H9 (cell line): Measurements from ENCODE around the gene SMC3. TPM values are rescaled to one million over a fixed set of nuclear protein-coding genes. Genes with fewer than 3 reads are reported as not detected.

Source experiments
- DNase-seq: peaks from one replicate; pipeline ENCODE4 v3.0.0-alpha.2; 2017
- H2AFZ ChIP-seq: one replicate; pipeline ENCODE4 v1.6.1; 2013; ENCODE audit warnings: mild to moderate bottlenecking, low read length, control low read depth, moderate library complexity
- H2AK5ac ChIP-seq: 2 replicates; pipeline ENCODE4 v1.6.1; 2013; ENCODE audit warnings: low read length, control low read depth, mixed read lengths; ENCODE audit not compliant: insufficient read length
- H2BK120ac ChIP-seq: one replicate; pipeline ENCODE4 v1.6.1; 2013; ENCODE audit warnings: low read depth, mild to moderate bottlenecking, low read length, control low read depth, inconsistent platforms; ENCODE audit not compliant: poor library complexity, severe bottlenecking
- H2BK12ac ChIP-seq: 2 replicates; pipeline ENCODE4 v1.6.1; 2013; ENCODE audit warnings: low read length, control low read depth, mixed read lengths, low read depth; ENCODE audit not compliant: insufficient read length
- H2BK15ac ChIP-seq: 2 replicates; pipeline ENCODE4 v1.6.1; 2013; ENCODE audit warnings: low read depth, low read length, control low read depth
- H2BK20ac ChIP-seq: one replicate; pipeline ENCODE4 v1.6.1; 2013; ENCODE audit warnings: low read depth, mild to moderate bottlenecking, low read length, control low read depth, inconsistent platforms; ENCODE audit not compliant: poor library complexity, severe bottlenecking
- H2BK5ac ChIP-seq: 2 replicates; pipeline ENCODE4 v1.6.1; 2013; ENCODE audit warnings: low read length, control low read depth, mixed read lengths; ENCODE audit not compliant: insufficient read length
- H3K14ac ChIP-seq: 2 replicates; pipeline ENCODE4 v1.6.1; 2013; ENCODE audit warnings: low read length, control low read depth; ENCODE audit not compliant: insufficient read depth
- H3K18ac ChIP-seq: 2 replicates; pipeline ENCODE4 v1.6.1; 2013; ENCODE audit warnings: low read depth, mild to moderate bottlenecking, mixed read lengths, low read length, control low read depth; ENCODE audit not compliant: insufficient read length
- H3K23ac ChIP-seq: 2 replicates; pipeline ENCODE4 v1.6.1; 2013; ENCODE audit warnings: low read length, control low read depth, mixed read lengths, low read depth; ENCODE audit not compliant: insufficient read length
- H3K23me2 ChIP-seq: 2 replicates; pipeline ENCODE4 v1.6.1; 2013; ENCODE audit warnings: low read depth, mild to moderate bottlenecking, mixed read lengths, low read length, control low read depth; ENCODE audit not compliant: insufficient read length, poor library complexity, severe bottlenecking
- H3K27ac ChIP-seq: 2 replicates; pipeline ENCODE4 v1.5.1; 2013; ENCODE audit warnings: low read length, control low read depth, mixed read lengths, low read depth; ENCODE audit not compliant: insufficient read length
- H3K27me3 ChIP-seq: 2 replicates; pipeline ENCODE4 v1.6.1; 2013; ENCODE audit warnings: low read length, control low read depth, inconsistent platforms; ENCODE audit not compliant: insufficient read depth
- H3K4ac ChIP-seq: 2 replicates; pipeline ENCODE4 v1.6.1; 2013; ENCODE audit warnings: low read depth, mild to moderate bottlenecking, control low read depth, inconsistent platforms, low read length, moderate library complexity
- H3K4me1 ChIP-seq: 2 replicates; pipeline ENCODE4 v1.6.1; 2013; ENCODE audit warnings: low read length, control low read depth, inconsistent platforms; ENCODE audit not compliant: insufficient read depth
- H3K4me2 ChIP-seq: 2 replicates; pipeline ENCODE4 v1.6.1; 2013; ENCODE audit warnings: low read length, control low read depth, mixed read lengths; ENCODE audit not compliant: insufficient read length, insufficient read depth
- H3K56ac ChIP-seq: 2 replicates; pipeline ENCODE4 v1.6.1; 2013; ENCODE audit warnings: low read depth, mild to moderate bottlenecking, mixed read lengths, low read length, control low read depth; ENCODE audit not compliant: insufficient read length
- H3K79me1 ChIP-seq: 2 replicates; pipeline ENCODE4 v1.6.1; 2013; ENCODE audit warnings: low read depth, mild to moderate bottlenecking, moderate library complexity, low read length, control low read depth, inconsistent platforms; ENCODE audit not compliant: insufficient read depth, poor library complexity, severe bottlenecking
- H3K79me2 ChIP-seq: 2 replicates; pipeline ENCODE4 v1.6.1; 2013; ENCODE audit warnings: low read length, control low read depth, inconsistent platforms; ENCODE audit not compliant: insufficient read depth
- H3K9ac ChIP-seq: 2 replicates; pipeline ENCODE4 v1.6.1; 2013; ENCODE audit warnings: low read length, control low read depth, mixed read lengths; ENCODE audit not compliant: insufficient read length; ENCODE audit errors: extremely low read depth
- H3K9me3 ChIP-seq: one replicate; pipeline ENCODE4 v1.6.1; 2013; ENCODE audit warnings: low read depth, low read length, inconsistent platforms; ENCODE audit not compliant: control insufficient read depth
- H3T11ph ChIP-seq: one replicate; pipeline ENCODE4 v1.6.1; 2013; ENCODE audit warnings: mild to moderate bottlenecking, low read length, control low read depth, inconsistent platforms
- H4K20me1 ChIP-seq: one replicate; pipeline ENCODE4 v1.6.1; 2013; ENCODE audit not compliant: control insufficient read depth, insufficient read length, insufficient read depth
- H4K5ac ChIP-seq: 2 replicates; pipeline ENCODE4 v1.6.1; 2013; ENCODE audit warnings: low read depth, mild to moderate bottlenecking, mixed read lengths, low read length, control low read depth; ENCODE audit not compliant: insufficient read length
- H4K8ac ChIP-seq: replicated peaks from 2 replicates; pipeline ENCODE4 v1.6.1; 2013; ENCODE audit warnings: low read length, control low read depth, mixed read lengths, low read depth; ENCODE audit not compliant: insufficient read length
- H4K91ac ChIP-seq: 2 replicates; pipeline ENCODE4 v1.6.1; 2013; ENCODE audit warnings: low read depth, mild to moderate bottlenecking, moderate library complexity, mixed read lengths, low read length, control low read depth; ENCODE audit not compliant: insufficient read length
- H3K27ac Mint-ChIP-seq, 3 experiments: 2 replicates in 2 of 3; 3 replicates in 1 of 3; pipeline ENCODE4 v1.8.0; 2020 to 2021; ENCODE audit warnings: mixed read lengths in 3 of 3, mild to moderate bottlenecking in 1 of 3, moderate library complexity in 1 of 3
- H3K27me3 Mint-ChIP-seq: 2 replicates; pipeline ENCODE4 v1.8.0; 2021; ENCODE audit warnings: low read depth, mild to moderate bottlenecking, moderate library complexity, mixed read lengths
- H3K36me3 Mint-ChIP-seq, 3 experiments: 2 replicates in 2 of 3; 3 replicates in 1 of 3; pipeline ENCODE4 v1.8.0; 2020 to 2021; ENCODE audit warnings: low read depth in 3 of 3, mixed read lengths in 3 of 3; ENCODE audit not compliant: insufficient read depth in 1 of 3
- H3K4me1 Mint-ChIP-seq, 2 experiments: 2 replicates each; pipeline ENCODE4 v1.8.0; 2020; ENCODE audit warnings: mixed read lengths in 2 of 2
- H3K4me3 Mint-ChIP-seq, 2 experiments: 2 replicates in 1 of 2; 3 replicates in 1 of 2; pipeline ENCODE4 v1.8.0; 2020 to 2021; ENCODE audit warnings: mild to moderate bottlenecking in 2 of 2, mixed read lengths in 2 of 2, moderate library complexity in 1 of 2
- H3K9me3 Mint-ChIP-seq, 2 experiments: 2 replicates in 1 of 2; 3 replicates in 1 of 2; pipeline ENCODE4 v1.8.0; 2020; ENCODE audit warnings: mild to moderate bottlenecking in 2 of 2, mixed read lengths in 2 of 2, moderate library complexity in 1 of 2
- WGBS: extraction: QIAGEN DNeasy Blood & Tissue Kit; methylation state at CpG from one replicate; pipeline ENCODE4 v1.1.7; 2013; ENCODE audit warnings: missing lambda C conversion rate, low lambda C conversion rate, mixed read lengths; ENCODE audit not compliant: insufficient read length; ENCODE audit errors: extremely low coverage; 5-methylcytosine and 5-hydroxymethylcytosine counted together
- total RNA-seq: library from RNA; stranded (reverse); gene quantifications from 2 replicates; pipeline ENCODE4 v1.2.1, GENCODE V29; 2021
- TF ChIP-seq, protein P1 (sequence below): fragments of 200-600 bp; sonication (generic); conservative IDR thresholded peaks from 3 replicates; pipeline ENCODE4 v1.8.0; 2021; ENCODE audit warnings: antibody characterized with exemption, mild to moderate bottlenecking

SMC3 gene
- total RNA-seq, 1 experiment from 2014 or later = 82.4 TPM

- Mint-ChIP-seq H3K27ac (no peak overlapping the region; a peak in 1 of 7 replicates), H3K4me1 (peaks cover 32 to 45% of the 10 kb centered on the region in 2 experiments), H3K27me3 (no peaks in the 10 kb centered on the region; the same call in 1 of the 2 replicates)
These were observed 41.9 kb upstream of the SMC3 start for GRCh38 chr10:110525349-110526260.

More at GRCh38 chr10:110525349-110526260, 41.9 kb upstream of the SMC3 start:
- no peak overlapping the region for H3K14ac ChIP-seq
- no peak overlapping the region for H3K18ac ChIP-seq
- Mint-ChIP-seq H3K9me3 (no peaks in the 10 kb centered on the region), H3K36me3 (no peaks in the 10 kb centered on the region), H3K4me3 (peak overlapping the region in 1 of 2 experiments; percentile 25; a peak in 2 of 5 replicates)
- no peak overlapping the region for H3K27ac ChIP-seq
- H4K8ac ChIP-seq = no peak overlapping the region
- no peaks in the 10 kb centered on the region for H3K9me3 ChIP-seq
- no CpG with 5 or more reads among the region's 9 CpGs for WGBS
- no peaks in the 10 kb centered on the region for H3K79me1 ChIP-seq
- no peak overlapping the region for H3K4ac ChIP-seq
- no peaks in the 10 kb centered on the region for H3K79me2 ChIP-seq
- H2BK15ac ChIP-seq = no peak overlapping the region
- no peak for DNase-seq
- no peak overlapping the region for H3T11ph ChIP-seq
- H4K91ac ChIP-seq = no peak overlapping the region
- peaks cover 4% of the 10 kb centered on the region for H3K23me2 ChIP-seq
- H3K27me3 ChIP-seq = no peaks in the 10 kb centered on the region
- TF ChIP-seq, protein P1, sequence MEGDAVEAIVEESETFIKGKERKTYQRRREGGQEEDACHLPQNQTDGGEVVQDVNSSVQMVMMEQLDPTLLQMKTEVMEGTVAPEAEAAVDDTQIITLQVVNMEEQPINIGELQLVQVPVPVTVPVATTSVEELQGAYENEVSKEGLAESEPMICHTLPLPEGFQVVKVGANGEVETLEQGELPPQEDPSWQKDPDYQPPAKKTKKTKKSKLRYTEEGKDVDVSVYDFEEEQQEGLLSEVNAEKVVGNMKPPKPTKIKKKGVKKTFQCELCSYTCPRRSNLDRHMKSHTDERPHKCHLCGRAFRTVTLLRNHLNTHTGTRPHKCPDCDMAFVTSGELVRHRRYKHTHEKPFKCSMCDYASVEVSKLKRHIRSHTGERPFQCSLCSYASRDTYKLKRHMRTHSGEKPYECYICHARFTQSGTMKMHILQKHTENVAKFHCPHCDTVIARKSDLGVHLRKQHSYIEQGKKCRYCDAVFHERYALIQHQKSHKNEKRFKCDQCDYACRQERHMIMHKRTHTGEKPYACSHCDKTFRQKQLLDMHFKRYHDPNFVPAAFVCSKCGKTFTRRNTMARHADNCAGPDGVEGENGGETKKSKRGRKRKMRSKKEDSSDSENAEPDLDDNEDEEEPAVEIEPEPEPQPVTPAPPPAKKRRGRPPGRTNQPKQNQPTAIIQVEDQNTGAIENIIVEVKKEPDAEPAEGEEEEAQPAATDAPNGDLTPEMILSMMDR = no peak
- H4K5ac ChIP-seq = no peak overlapping the region
- H4K20me1 ChIP-seq = no peaks in the 10 kb centered on the region
- H2AFZ ChIP-seq = no peak overlapping the region
- H2AK5ac ChIP-seq = no peak overlapping the region
- no peak overlapping the region for H3K4me2 ChIP-seq
- no peak overlapping the region for H2BK20ac ChIP-seq
- H3K4me1 ChIP-seq = peaks cover 8% of the 10 kb centered on the region; the same call in 1 of the 2 replicates
- H2BK120ac ChIP-seq = no peak overlapping the region
- no peak overlapping the region for H2BK12ac ChIP-seq
- H3K56ac ChIP-seq = no peak overlapping the region
- no peak overlapping the region for H3K9ac ChIP-seq
- no peak overlapping the region for H3K23ac ChIP-seq
- no peak overlapping the region for H2BK5ac ChIP-seq
